Glutamatergic neuron (in vitro differentiated cells): ENCODE results near the gene WDR47. TPM values are rescaled to one million over a fixed set of nuclear protein-coding genes. Genes with fewer than 3 reads are reported as not detected.

Source experiments
- DNase-seq: peaks from one replicate; pipeline ENCODE4 v3.0.0; 2022
- H3K27ac Mint-ChIP-seq: one replicate; pipeline ENCODE4 v1.8.0; 2020; ENCODE audit warnings: mild to moderate bottlenecking, mixed read lengths, inconsistent platforms; ENCODE audit not compliant: unreplicated experiment
- H3K27me3 Mint-ChIP-seq: one replicate; pipeline ENCODE4 v1.8.0; 2020; ENCODE audit warnings: mild to moderate bottlenecking, moderate library complexity, mixed read lengths, inconsistent platforms; ENCODE audit not compliant: unreplicated experiment
- H3K36me3 Mint-ChIP-seq: one replicate; pipeline ENCODE4 v1.8.0; 2020; ENCODE audit warnings: mild to moderate bottlenecking, mixed read lengths, inconsistent platforms; ENCODE audit not compliant: unreplicated experiment
- H3K4me1 Mint-ChIP-seq: one replicate; pipeline ENCODE4 v1.8.0; 2020; ENCODE audit warnings: mild to moderate bottlenecking, low read depth, mixed read lengths, inconsistent platforms; ENCODE audit not compliant: unreplicated experiment
- H3K4me3 Mint-ChIP-seq: one replicate; pipeline ENCODE4 v1.8.0; 2020; ENCODE audit warnings: mild to moderate bottlenecking, mixed read lengths, inconsistent platforms; ENCODE audit not compliant: unreplicated experiment
- H3K9me3 Mint-ChIP-seq: one replicate; pipeline ENCODE4 v1.8.0; 2020; ENCODE audit warnings: mild to moderate bottlenecking, moderate library complexity, mixed read lengths, inconsistent platforms; ENCODE audit not compliant: unreplicated experiment
- CTCF ChIP-seq: fragments of 200-600 bp; sonication (generic); IDR thresholded peaks from one replicate; pipeline ENCODE4 v1.5.0; 2021; ENCODE audit not compliant: partially characterized antibody, unreplicated experiment
- total RNA-seq: library from RNA; stranded (reverse); fragmentation: NEBNext Ultra II Directional; extraction: Animal tissue kit (Norgen Biotek cat#: 25700); gene quantifications from one replicate; pipeline ENCODE4 v1.2.1, GENCODE V29; 2021; ENCODE audit not compliant: unreplicated experiment

Gene WDR47
- total RNA-seq, 1 donor from 2014 or later = 128 TPM

GRCh38 chr1:108983114-108983513 lies 58.8 kb downstream of the WDR47 start:
- Mint-ChIP-seq H3K36me3 (peaks cover 14% of the 10 kb centered on the region), H3K27me3 (peaks cover 2% of the 10 kb centered on the region), H3K4me3 (no peak overlapping the region), H3K27ac (no peak overlapping the region), H3K9me3 (no peaks in the 10 kb centered on the region), H3K4me1 (peaks cover 2% of the 10 kb centered on the region)
- no peak for DNase-seq
- TF ChIP-seq CTCF = no peak

GRCh38 chr1:108976658-108977057 lies 65.2 kb downstream of the WDR47 start:
- no peak for DNase-seq
- Mint-ChIP-seq H3K4me3 (no peak overlapping the region), H3K27ac (no peak overlapping the region), H3K36me3 (peaks cover 14% of the 10 kb centered on the region), H3K4me1 (no peaks in the 10 kb centered on the region), H3K27me3 (peaks cover 6% of the 10 kb centered on the region), H3K9me3 (peaks cover 2% of the 10 kb centered on the region)
- TF ChIP-seq CTCF = no peak

GRCh38 chr1:108972951-108973350 lies 69.0 kb downstream of the WDR47 start:
- peaks cover 3% of the 10 kb centered on the region for H3K27me3 Mint-ChIP-seq
- H3K4me1 Mint-ChIP-seq = no peaks in the 10 kb centered on the region
- no peaks in the 10 kb centered on the region for H3K36me3 Mint-ChIP-seq
- no peak for TF ChIP-seq CTCF
- peaks cover 2% of the 10 kb centered on the region for H3K9me3 Mint-ChIP-seq
- no peak for DNase-seq
- no peak overlapping the region for H3K27ac Mint-ChIP-seq
- H3K4me3 Mint-ChIP-seq = no peak overlapping the region

GRCh38 chr1:108969346-108969745 lies 72.6 kb downstream of the WDR47 start:
- Mint-ChIP-seq H3K27me3 (peaks cover 7% of the 10 kb centered on the region), H3K36me3 (no peaks in the 10 kb centered on the region), H3K27ac (no peak overlapping the region)

More at GRCh38 chr1:108969346-108969745, 72.6 kb downstream of the WDR47 start:
- TF ChIP-seq CTCF = no peak
- Mint-ChIP-seq H3K4me1 (no peaks in the 10 kb centered on the region), H3K4me3 (no peak overlapping the region), H3K9me3 (peaks cover 2% of the 10 kb centered on the region)
- DNase-seq = no peak
